Hepatocyte (in vitro differentiated cells): Measurements from ENCODE around the gene AGRN. TPM values are rescaled to one million over a fixed set of nuclear protein-coding genes. Genes with fewer than 3 reads are reported as not detected.

ENCODE experiments used
- DNase-seq: peaks from one replicate; pipeline ENCODE4 v3.0.0-alpha.2; 2016; ENCODE audit warnings: low spot score
- H2AFZ ChIP-seq: fragments of 200-600 bp; sonication (generic); 2 replicates; pipeline ENCODE4 v1.6.0; 2016; ENCODE audit warnings: antibody characterized with exemption, mild to moderate bottlenecking
- H3K27ac ChIP-seq: fragments of 200-600 bp; sonication (generic); 2 replicates; pipeline ENCODE4 v1.5.1; 2016; ENCODE audit warnings: mild to moderate bottlenecking
- H3K27me3 ChIP-seq: fragments of 200-600 bp; sonication (generic); 2 replicates; pipeline ENCODE4 v1.6.1; 2016
- H3K36me3 ChIP-seq: fragments of 200-600 bp; sonication (generic); replicated peaks from 2 replicates; pipeline ENCODE4 v1.5.1; 2016; ENCODE audit warnings: low read depth; ENCODE audit not compliant: insufficient read depth
- H3K4me1 ChIP-seq: fragments of 200-600 bp; sonication (generic); 2 replicates; pipeline ENCODE4 v1.5.1; 2016; ENCODE audit warnings: mild to moderate bottlenecking, moderate library complexity; ENCODE audit not compliant: insufficient read depth
- H3K4me2 ChIP-seq: fragments of 200-600 bp; sonication (generic); 2 replicates; pipeline ENCODE4 v1.6.0; 2016
- H3K4me3 ChIP-seq: fragments of 200-600 bp; sonication (generic); 2 replicates; pipeline ENCODE4 v1.5.1; 2016; ENCODE audit warnings: mild to moderate bottlenecking
- H3K79me2 ChIP-seq: fragments of 200-600 bp; sonication (generic); 2 replicates; pipeline ENCODE4 v1.6.0; 2017; ENCODE audit warnings: mild to moderate bottlenecking
- H3K9me2 ChIP-seq: fragments of 200-600 bp; sonication (generic); replicated peaks from 2 replicates; pipeline ENCODE4 v1.6.0; 2017; ENCODE audit warnings: mild to moderate bottlenecking; ENCODE audit not compliant: insufficient read depth
- H3K9me3 ChIP-seq: fragments of 200-600 bp; sonication (generic); 2 replicates; pipeline ENCODE4 v1.5.1; 2016; ENCODE audit warnings: low read depth, mild to moderate bottlenecking
- H4K20me1 ChIP-seq: fragments of 200-600 bp; sonication (generic); 2 replicates; pipeline ENCODE4 v1.6.0; 2016; ENCODE audit warnings: mild to moderate bottlenecking; ENCODE audit not compliant: insufficient read depth, poor library complexity, severe bottlenecking
- EZH2 ChIP-seq: fragments of 200-600 bp; sonication (generic); IDR thresholded peaks from 2 replicates; pipeline ENCODE4 v1.6.1; 2016; ENCODE audit warnings: antibody characterized with exemption, mild to moderate bottlenecking, borderline replicate concordance
- EZH2phosphoT487 ChIP-seq: fragments of 200-600 bp; sonication (generic); IDR thresholded peaks from one replicate; pipeline ENCODE4 v1.6.1; 2018; ENCODE audit warnings: antibody characterized with exemption, mild to moderate bottlenecking, low read depth, moderate library complexity; ENCODE audit not compliant: unreplicated experiment, severe bottlenecking
- WGBS: methylation state at CpG from one replicate; pipeline ENCODE4 v1.1.6; 2016; ENCODE audit warnings: low lambda C conversion rate; ENCODE audit errors: missing lambda C conversion rate; 5-methylcytosine and 5-hydroxymethylcytosine counted together
- polyA plus RNA-seq: library from polyadenylated mRNA; unstranded; fragments of >200 nt; fragmentation: Nextera tagmentation; extraction: Ambion mirVana; gene quantifications from 2 replicates; pipeline ENCODE4 v1.2.1, GENCODE V29; 2016
- total RNA-seq: library from RNA; depleted of rRNA; stranded (reverse); fragments of >200 nt; gene quantifications from 2 replicates; pipeline ENCODE4 v1.2.3, GENCODE V29; 2014
- TF ChIP-seq, protein P1 (sequence below): fragments of 200-600 bp; sonication (generic); IDR thresholded peaks from 2 replicates; pipeline ENCODE4 v1.5.1; 2016; ENCODE audit warnings: antibody characterized with exemption, mild to moderate bottlenecking; ENCODE audit not compliant: poor library complexity

The AGRN gene
- total and polyA plus RNA-seq, 2 experiments from 2014 or later: 53.3 to 81.8 TPM

DNA sequence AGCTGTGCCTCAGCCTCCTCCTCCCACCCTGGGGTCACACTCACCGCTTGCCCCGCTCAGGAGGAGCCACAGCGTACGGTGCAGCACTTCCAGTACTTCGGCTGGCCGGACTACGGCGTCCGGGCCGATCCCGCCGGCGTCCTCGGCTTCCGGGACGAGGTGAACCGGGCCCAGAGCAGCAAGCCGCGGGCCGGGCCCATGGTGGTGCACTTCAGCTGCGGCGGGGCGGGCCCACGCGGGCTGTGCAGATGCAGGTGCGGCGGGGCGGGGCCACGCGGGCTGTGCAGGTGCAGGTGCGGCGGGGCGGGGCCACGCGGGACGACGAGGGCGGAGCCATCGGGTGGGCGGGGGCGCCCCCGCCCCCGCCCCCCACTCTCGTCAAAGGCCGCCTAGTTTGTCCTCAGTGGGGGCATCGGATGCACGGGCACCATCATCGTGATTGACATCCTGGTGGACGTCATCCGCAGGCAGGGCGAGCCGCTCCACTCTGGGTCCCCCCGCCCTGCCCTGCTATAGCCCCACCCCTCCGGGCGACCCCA, 48.7 kb downstream of the AGRN start:
- H4K20me1 ChIP-seq: no peaks in the 10 kb centered on the region
- H3K27ac ChIP-seq: peak overlapping the region; percentile 59
- H3K9me2 ChIP-seq: no peaks in the 10 kb centered on the region
- no peak for TF ChIP-seq EZH2phosphoT487
- TF ChIP-seq EZH2: no peak
- TF ChIP-seq, protein P1, sequence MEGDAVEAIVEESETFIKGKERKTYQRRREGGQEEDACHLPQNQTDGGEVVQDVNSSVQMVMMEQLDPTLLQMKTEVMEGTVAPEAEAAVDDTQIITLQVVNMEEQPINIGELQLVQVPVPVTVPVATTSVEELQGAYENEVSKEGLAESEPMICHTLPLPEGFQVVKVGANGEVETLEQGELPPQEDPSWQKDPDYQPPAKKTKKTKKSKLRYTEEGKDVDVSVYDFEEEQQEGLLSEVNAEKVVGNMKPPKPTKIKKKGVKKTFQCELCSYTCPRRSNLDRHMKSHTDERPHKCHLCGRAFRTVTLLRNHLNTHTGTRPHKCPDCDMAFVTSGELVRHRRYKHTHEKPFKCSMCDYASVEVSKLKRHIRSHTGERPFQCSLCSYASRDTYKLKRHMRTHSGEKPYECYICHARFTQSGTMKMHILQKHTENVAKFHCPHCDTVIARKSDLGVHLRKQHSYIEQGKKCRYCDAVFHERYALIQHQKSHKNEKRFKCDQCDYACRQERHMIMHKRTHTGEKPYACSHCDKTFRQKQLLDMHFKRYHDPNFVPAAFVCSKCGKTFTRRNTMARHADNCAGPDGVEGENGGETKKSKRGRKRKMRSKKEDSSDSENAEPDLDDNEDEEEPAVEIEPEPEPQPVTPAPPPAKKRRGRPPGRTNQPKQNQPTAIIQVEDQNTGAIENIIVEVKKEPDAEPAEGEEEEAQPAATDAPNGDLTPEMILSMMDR: no peak
- H2AFZ ChIP-seq: no peak overlapping the region
- WGBS: 5% methylated on average over 36 of the region's 55 CpGs
- peak; percentile 91 for DNase-seq
- no peaks in the 10 kb centered on the region for H3K36me3 ChIP-seq
- H3K9me3 ChIP-seq: no peaks in the 10 kb centered on the region
- H3K4me3 ChIP-seq: peak overlapping the region; percentile 19
- H3K79me2 ChIP-seq: no peaks in the 10 kb centered on the region
- no peaks in the 10 kb centered on the region for H3K27me3 ChIP-seq
- peak overlapping the region; percentile 76 for H3K4me2 ChIP-seq
- H3K4me1 ChIP-seq: peaks cover 13% of the 10 kb centered on the region

DNA sequence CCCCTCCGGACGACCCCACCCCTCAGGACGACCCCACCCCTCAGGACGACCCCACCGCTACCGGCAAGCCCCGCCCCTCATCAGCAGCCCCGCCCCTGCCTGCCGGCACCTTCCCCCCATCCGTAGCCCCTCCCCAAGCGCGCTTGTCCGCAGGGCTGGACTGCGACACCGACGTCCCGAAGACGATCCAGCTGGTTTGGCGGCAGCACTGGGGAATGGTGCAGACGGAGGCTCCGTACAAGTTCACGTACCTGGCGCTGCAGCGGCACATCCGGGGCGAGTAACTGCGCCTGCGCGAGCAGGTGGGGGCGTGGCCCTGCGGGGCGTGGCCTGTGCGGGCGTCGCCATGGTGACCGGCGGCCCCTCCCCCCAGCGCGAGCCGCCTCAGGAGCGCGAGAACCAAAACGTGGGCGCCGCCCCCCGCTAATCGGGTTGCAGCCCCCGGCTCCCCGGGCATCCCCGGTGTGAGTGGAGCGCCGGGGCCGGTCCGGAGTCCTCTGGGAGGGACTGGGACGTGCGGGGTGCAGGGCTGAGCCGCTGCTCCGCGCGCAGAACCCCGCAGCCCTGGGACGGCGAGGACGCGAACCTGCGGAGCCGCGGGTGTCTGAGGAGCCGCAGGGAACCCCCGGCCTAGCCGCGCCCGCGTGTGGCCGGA, 49.3 kb downstream of the AGRN start:
- Histone ChIP-seq H2AFZ (peak overlapping the region; percentile 49), H3K27ac (peak overlapping the region; percentile 59), H3K9me2 (no peaks in the 10 kb centered on the region), H3K27me3 (no peaks in the 10 kb centered on the region), H3K79me2 (no peaks in the 10 kb centered on the region), H4K20me1 (no peaks in the 10 kb centered on the region), H3K4me3 (peak overlapping the region; percentile 19), H3K36me3 (no peaks in the 10 kb centered on the region), H3K9me3 (no peaks in the 10 kb centered on the region), H3K4me1 (peaks cover 8% of the 10 kb centered on the region), H3K4me2 (peak overlapping the region; percentile 76)
- peak; percentile 91 for DNase-seq
- WGBS: 7% methylated on average over 39 of the region's 75 CpGs
- TF ChIP-seq, protein P1: no peak
- TF ChIP-seq EZH2 (no peak), EZH2phosphoT487 (no peak)

DNA sequence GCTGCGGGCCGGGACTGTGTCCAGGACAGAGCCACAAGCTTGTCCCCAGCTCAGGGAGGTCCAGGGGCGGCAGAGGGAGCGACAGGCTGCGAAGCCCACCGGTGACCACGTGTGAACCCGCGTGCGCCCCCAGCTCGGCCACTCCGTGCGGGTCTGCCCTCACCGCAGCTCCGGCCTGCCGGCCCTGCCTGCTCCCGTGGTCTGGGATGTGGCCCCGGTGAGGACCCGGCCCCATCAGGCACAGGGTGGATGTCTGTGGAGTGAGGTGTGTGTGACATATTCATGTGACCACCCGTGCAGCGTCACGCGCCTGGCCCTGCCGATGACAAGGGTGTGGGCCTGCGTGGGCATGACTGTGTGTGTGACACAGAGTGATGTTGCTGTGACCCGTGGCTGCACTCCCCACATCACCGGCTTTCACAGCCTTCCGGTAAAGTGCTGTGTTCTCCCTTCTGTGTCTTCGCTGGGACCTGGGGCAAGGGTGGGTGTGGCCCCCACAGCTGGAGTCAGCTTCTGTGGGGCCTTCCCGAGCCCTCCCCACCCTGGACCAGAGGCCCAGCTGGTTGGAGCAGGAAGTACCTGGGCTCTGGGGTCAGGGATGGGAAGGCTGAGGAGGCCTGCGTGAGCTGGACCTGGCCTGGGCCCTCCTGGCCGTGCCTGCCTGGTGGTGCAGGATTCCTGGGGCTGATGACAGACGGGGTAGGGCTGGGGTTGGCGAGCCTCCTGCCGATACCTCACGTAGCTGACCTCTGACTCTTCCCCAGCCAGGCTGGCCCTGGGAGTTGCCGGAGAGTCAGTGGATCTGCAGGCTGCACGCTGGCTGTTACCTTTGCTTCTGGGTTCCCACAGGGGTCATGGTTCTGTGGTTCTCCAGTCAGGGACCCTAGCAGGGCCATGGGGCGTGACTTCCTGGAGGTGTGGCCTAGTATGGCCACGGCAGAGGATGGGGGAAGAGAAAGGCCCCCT, 50.1 kb downstream of the AGRN start:
- TF ChIP-seq EZH2 (no peak), EZH2phosphoT487 (no peak)
- TF ChIP-seq, protein P1: no peak
- peak overlapping the region; percentile 76 for H3K4me2 ChIP-seq
- WGBS: 71% methylated on average over 39 of the region's 40 CpGs
- H3K27me3 ChIP-seq: no peaks in the 10 kb centered on the region
- DNase-seq: no peak
- no peak overlapping the region for H3K4me3 ChIP-seq
- peaks cover 5% of the 10 kb centered on the region for H3K4me1 ChIP-seq
- no peaks in the 10 kb centered on the region for H3K9me3 ChIP-seq
- H3K27ac ChIP-seq: no peak overlapping the region
- no peaks in the 10 kb centered on the region for H3K9me2 ChIP-seq
- H2AFZ ChIP-seq: peak overlapping the region; percentile 49
- no peaks in the 10 kb centered on the region for H3K36me3 ChIP-seq
- H3K79me2 ChIP-seq: no peaks in the 10 kb centered on the region
- H4K20me1 ChIP-seq: no peaks in the 10 kb centered on the region
